ENCODE data around the gene THSD4. TPM values are rescaled to one million over a fixed set of nuclear protein-coding genes. Genes with fewer than 3 reads are reported as not detected.

THSD4 gene
- total and polyA plus RNA-seq, 2 of the 8 experiments (the other 6 are each of a cell fraction or from before 2014, with no cell fraction given), result 2.5 to 6.2 TPM

DNA sequence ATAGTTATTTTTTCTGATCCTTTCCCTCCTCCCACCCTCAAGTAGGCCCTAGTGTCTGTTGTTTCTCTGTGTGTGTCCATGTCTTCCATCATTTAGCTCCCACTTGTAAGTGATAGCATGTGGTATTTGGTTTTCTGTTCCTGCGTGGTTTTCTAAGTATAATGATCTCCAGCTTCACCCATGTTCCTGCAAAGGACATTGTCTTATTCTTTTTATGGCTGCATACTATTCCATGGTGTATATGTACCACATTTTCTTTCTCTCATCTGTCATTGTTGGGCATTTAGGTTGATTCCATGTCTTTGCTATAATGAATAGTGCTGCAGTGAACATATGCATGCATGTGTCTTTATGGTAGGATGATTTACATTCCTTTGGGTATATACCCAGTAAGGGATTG, 549.4 kb downstream of the THSD4 start:
- Histone ChIP-seq H3K18ac (ENCODE audit: extremely low read depth, low read length) (no peak overlapping the region), H3K4ac (replicated peaks; ENCODE audit: insufficient read length, low read depth, low read length) (no peak overlapping the region), H4K8ac (ENCODE audit: extremely low read depth, insufficient read depth, low read length) (no peak overlapping the region), H2BK15ac (ENCODE audit: low read length) (no peak overlapping the region), H3K27me3 (replicated peaks in 1 of 4; ENCODE audit: control insufficient read depth in 3 of 4, extremely low read depth in 1 of 4, insufficient read depth in 3 of 4, low read length in 3 of 4) (no peaks in the 10 kb centered on the region), H4K91ac (replicated peaks; ENCODE audit: insufficient read length, low read length) (no peak overlapping the region), H3K79me2 (ENCODE audit: control insufficient read depth in 1 of 2, insufficient read depth in 2 of 2, low read length in 2 of 2) (no peaks in the 10 kb centered on the region), H3K56ac (replicated peaks; ENCODE audit: insufficient read length, low read depth, low read length) (no peak overlapping the region), H2AK5ac (ENCODE audit: low read depth, low read length) (no peak overlapping the region), H2AFZ (ENCODE audit: low read length) (no peak overlapping the region), H3K14ac (ENCODE audit: insufficient read length) (no peak overlapping the region), H3K4me2 (ENCODE audit: insufficient read depth in 1 of 2, low read depth in 2 of 2, low read length in 2 of 2) (no peak overlapping the region), H3K23me2 (ENCODE audit: low read depth, low read length) (no peaks in the 10 kb centered on the region), H2BK20ac (ENCODE audit: low read length) (no peak overlapping the region), H3K27ac (ENCODE audit: low read depth, low read length) (no peak overlapping the region), H4K5ac (ENCODE audit: insufficient read length, low read depth, low read length) (no peak overlapping the region), H2BK5ac (ENCODE audit: low read depth, low read length) (no peak overlapping the region), H3K79me1 (ENCODE audit: low read depth, low read length) (no peaks in the 10 kb centered on the region), H4K20me1 (replicated peaks in 1 of 2; ENCODE audit: control insufficient read depth in 1 of 2, insufficient read depth in 2 of 2, low read length in 2 of 2) (no peaks in the 10 kb centered on the region), H2BK12ac (ENCODE audit: low read depth, low read length) (no peak overlapping the region), H2BK120ac (replicated peaks; ENCODE audit: low read depth, low read length) (no peak overlapping the region), H3K23ac (ENCODE audit: insufficient read length) (no peak overlapping the region), H3K4me3 (ENCODE audit: extremely low read depth in 1 of 4, insufficient read depth in 2 of 4, low read depth in 3 of 4, low read length in 4 of 4) (no peak overlapping the region), H3K9me3 (ENCODE audit: insufficient read depth in 2 of 2, low read depth in 1 of 2, low read length in 1 of 2) (0 out of 4 replicates have a peak, but pooled peaks cover 0 to 3% of the 10 kb centered on the region in 2 experiments), H3K36me3 (ENCODE audit: control insufficient read depth in 2 of 4, insufficient read depth in 4 of 4, low read length in 3 of 4) (no peaks in the 10 kb centered on the region), H3K9ac (replicated peaks in 1 of 4; ENCODE audit: extremely low read depth in 1 of 4, low read depth in 3 of 4, low read length in 3 of 4) (no peak overlapping the region), H3K4me1 (replicated peaks in 1 of 4; ENCODE audit: control insufficient read depth in 3 of 4, insufficient read depth in 4 of 4, low read length in 3 of 4) (no peaks in the 10 kb centered on the region; a peak in 1 of 7 replicates)
- ChIA-PET CTCF (ENCODE audit: partially characterized antibody) (interaction anchor here (0.7 to 2.0 kb wide), 4 partner anchors 11 to 483 kb away, joined by 3 to 6 read pairs (median 4); no protein-coding TSS in a partner anchor), POLR2A (ENCODE audit: partially characterized antibody) (no interaction called here)
- 95% methylated on average over 1 of the region's 1 CpG; no CpG with 5 or more reads in 1 of the 2 experiments for WGBS, 2 experiments (ENCODE audit: extremely low coverage in 1 of 2, insufficient coverage in 1 of 2, insufficient read length in 1 of 2, insufficient replicate concordance in 2 of 2, low coverage in 1 of 2, low lambda C conversion rate in 2 of 2, missing lambda C conversion rate in 1 of 2)
- FAIRE-seq, result no peak
- no peak for DNase-seq (ENCODE audit: low read depth in 1 of 2, low spot score in 2 of 2)
- no peak for TF ChIP-seq SUZ12 (IDR thresholded peaks at IDR 0.05; ENCODE audit: low read length)
- TF ChIP-seq EZH2 (IDR thresholded peaks at IDR 0.05; ENCODE audit: low read depth, low read length, severe bottlenecking), result no peak
- no peak for TF ChIP-seq POU5F1 (IDR thresholded peaks at IDR 0.05; ENCODE audit: low read depth, low read length)
- no peak for TF ChIP-seq GABPA (IDR thresholded peaks at IDR 0.05; ENCODE audit: borderline replicate concordance, insufficient read depth, low read length)
- no peak for TF ChIP-seq RAD21 (IDR thresholded peaks at IDR 0.05 in 1 of 2, conservative IDR thresholded peaks at IDR 0.05 in 1 of 2; ENCODE audit: low read depth in 2 of 2, low read length in 2 of 2)
- TF ChIP-seq CTBP2 (IDR thresholded peaks at IDR 0.05; ENCODE audit: borderline replicate concordance, insufficient read depth, insufficient read length, low read length), result no peak
- TF ChIP-seq MAFK (IDR thresholded peaks at IDR 0.05; ENCODE audit: low read depth, low read length), result no peak
- TF ChIP-seq POLR2A (IDR thresholded peaks at IDR 0.05; ENCODE audit: control extremely low read depth in 1 of 2, low read depth in 2 of 2, low read length in 2 of 2), result no peak
- TF ChIP-seq, protein P1, sequence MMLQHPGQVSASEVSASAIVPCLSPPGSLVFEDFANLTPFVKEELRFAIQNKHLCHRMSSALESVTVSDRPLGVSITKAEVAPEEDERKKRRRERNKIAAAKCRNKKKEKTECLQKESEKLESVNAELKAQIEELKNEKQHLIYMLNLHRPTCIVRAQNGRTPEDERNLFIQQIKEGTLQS (IDR thresholded peaks at IDR 0.05; ENCODE audit: insufficient read depth, low read depth, low read length), result no peak
- TF ChIP-seq, protein P2, sequence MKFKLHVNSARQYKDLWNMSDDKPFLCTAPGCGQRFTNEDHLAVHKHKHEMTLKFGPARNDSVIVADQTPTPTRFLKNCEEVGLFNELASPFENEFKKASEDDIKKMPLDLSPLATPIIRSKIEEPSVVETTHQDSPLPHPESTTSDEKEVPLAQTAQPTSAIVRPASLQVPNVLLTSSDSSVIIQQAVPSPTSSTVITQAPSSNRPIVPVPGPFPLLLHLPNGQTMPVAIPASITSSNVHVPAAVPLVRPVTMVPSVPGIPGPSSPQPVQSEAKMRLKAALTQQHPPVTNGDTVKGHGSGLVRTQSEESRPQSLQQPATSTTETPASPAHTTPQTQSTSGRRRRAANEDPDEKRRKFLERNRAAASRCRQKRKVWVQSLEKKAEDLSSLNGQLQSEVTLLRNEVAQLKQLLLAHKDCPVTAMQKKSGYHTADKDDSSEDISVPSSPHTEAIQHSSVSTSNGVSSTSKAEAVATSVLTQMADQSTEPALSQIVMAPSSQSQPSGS (IDR thresholded peaks at IDR 0.05; ENCODE audit: low read length), result no peak
- no peak for TF ChIP-seq TAF1 (IDR thresholded peaks at IDR 0.05; ENCODE audit: low read depth, low read length)
- no peak for TF ChIP-seq GTF2F1 (IDR thresholded peaks at IDR 0.05; ENCODE audit: borderline replicate concordance, low read depth, low read length)

All from H1 (cell line).